HUES48 (cell line): Measurements from ENCODE around the gene AGTRAP.

Experiments
- H3K27ac ChIP-seq: one replicate; pipeline ENCODE4 v1.7.0; 2013; ENCODE audit warnings: low read depth, low read length, inconsistent platforms
- H3K27me3 ChIP-seq: 2 replicates; pipeline ENCODE4 v1.6.1; 2013; ENCODE audit warnings: mild to moderate bottlenecking, low read length; ENCODE audit not compliant: control insufficient read depth, insufficient read depth
- H3K36me3 ChIP-seq: 2 replicates; pipeline ENCODE4 v1.6.1; 2013; ENCODE audit warnings: low read length; ENCODE audit not compliant: control insufficient read depth, insufficient read depth
- H3K4me1 ChIP-seq: 2 replicates; pipeline ENCODE4 v1.6.1; 2013; ENCODE audit warnings: mild to moderate bottlenecking, low read length; ENCODE audit not compliant: control insufficient read depth, insufficient read depth
- H3K4me3 ChIP-seq: 2 replicates; pipeline ENCODE4 v1.5.1; 2013; ENCODE audit warnings: mild to moderate bottlenecking, low read depth, low read length
- H3K9ac ChIP-seq: 2 replicates; pipeline ENCODE4 v1.6.1; 2013; ENCODE audit warnings: mild to moderate bottlenecking, low read depth, low read length, moderate library complexity
- H3K9me3 ChIP-seq: 2 replicates; pipeline ENCODE4 v1.6.1; 2013; ENCODE audit warnings: low read length; ENCODE audit not compliant: control insufficient read depth, insufficient read depth

Gene AGTRAP

GRCh38 chr1:11764115-11764514 is 28.2 kb downstream of the AGTRAP start:
- no peak overlapping the region for H3K9ac ChIP-seq
- H3K27ac ChIP-seq, result no peak overlapping the region
- H3K4me1 ChIP-seq, result no peaks in the 10 kb centered on the region; the same call in 1 of the 2 replicates
- H3K4me3 ChIP-seq, result no peak overlapping the region
- no peaks in the 10 kb centered on the region for H3K36me3 ChIP-seq
- H3K27me3 ChIP-seq, result peaks cover 29% of the 10 kb centered on the region
- H3K9me3 ChIP-seq, result no peaks in the 10 kb centered on the region

- H3K27ac ChIP-seq, result no peak overlapping the region
- no peak overlapping the region for H3K9ac ChIP-seq
- H3K36me3 ChIP-seq, result no peaks in the 10 kb centered on the region
- H3K4me1 ChIP-seq, result no peaks in the 10 kb centered on the region; the same call in 1 of the 2 replicates
- H3K27me3 ChIP-seq, result peaks cover 29% of the 10 kb centered on the region
- no peak overlapping the region for H3K4me3 ChIP-seq
- no peaks in the 10 kb centered on the region for H3K9me3 ChIP-seq
Measured at GRCh38 chr1:11764519-11764918, 28.6 kb downstream of the AGTRAP start.

GRCh38 chr1:11765661-11766428 is 29.9 kb downstream of the AGTRAP start:
- no peak overlapping the region for H3K4me3 ChIP-seq
- H3K27me3 ChIP-seq, result peaks cover 20% of the 10 kb centered on the region
- H3K9ac ChIP-seq, result no peak overlapping the region
- H3K9me3 ChIP-seq, result no peaks in the 10 kb centered on the region
- H3K4me1 ChIP-seq, result no peaks in the 10 kb centered on the region; the same call in 1 of the 2 replicates
- H3K36me3 ChIP-seq, result no peaks in the 10 kb centered on the region
- no peak overlapping the region for H3K27ac ChIP-seq

GRCh38 chr1:11766429-11766776 is 30.5 kb downstream of the AGTRAP start:
- H3K27ac ChIP-seq, result no peak overlapping the region
- H3K9ac ChIP-seq, result no peak overlapping the region
- H3K36me3 ChIP-seq, result no peaks in the 10 kb centered on the region
- peaks cover 15% of the 10 kb centered on the region for H3K27me3 ChIP-seq
- no peaks in the 10 kb centered on the region for H3K9me3 ChIP-seq
- no peak overlapping the region for H3K4me3 ChIP-seq
- no peaks in the 10 kb centered on the region; the same call in 1 of the 2 replicates for H3K4me1 ChIP-seq

- Histone ChIP-seq H3K27me3 (0 out of 2 replicates have a peak, but pooled peaks cover 3% of the 10 kb centered on the region), H3K4me1 (no peaks in the 10 kb centered on the region), H3K27ac (no peak overlapping the region), H3K9ac (no peak overlapping the region), H3K4me3 (no peak overlapping the region), H3K9me3 (no peaks in the 10 kb centered on the region), H3K36me3 (no peaks in the 10 kb centered on the region)
Measured at GRCh38 chr1:11767922-11768704, 32.2 kb downstream of the AGTRAP start.

GRCh38 chr1:11768821-11769220 is 32.9 kb downstream of the AGTRAP start:
- Histone ChIP-seq H3K9ac (no peak overlapping the region), H3K36me3 (no peaks in the 10 kb centered on the region), H3K4me1 (no peaks in the 10 kb centered on the region), H3K9me3 (no peaks in the 10 kb centered on the region), H3K4me3 (no peak overlapping the region), H3K27ac (no peak overlapping the region), H3K27me3 (0 out of 2 replicates have a peak, but pooled peaks cover 1% of the 10 kb centered on the region)

GRCh38 chr1:11769274-11769673 is 33.3 kb downstream of the AGTRAP start:
- Histone ChIP-seq H3K4me3 (no peak overlapping the region), H3K9ac (no peak overlapping the region), H3K27me3 (no peaks in the 10 kb centered on the region), H3K27ac (no peak overlapping the region), H3K9me3 (no peaks in the 10 kb centered on the region), H3K4me1 (no peaks in the 10 kb centered on the region), H3K36me3 (no peaks in the 10 kb centered on the region)

- no peak overlapping the region for H3K9ac ChIP-seq
- no peaks in the 10 kb centered on the region for H3K4me1 ChIP-seq
- H3K27ac ChIP-seq, result no peak overlapping the region
- H3K27me3 ChIP-seq, result no peaks in the 10 kb centered on the region
- H3K36me3 ChIP-seq, result no peaks in the 10 kb centered on the region
- no peaks in the 10 kb centered on the region for H3K9me3 ChIP-seq
- no peak overlapping the region for H3K4me3 ChIP-seq
Measured at GRCh38 chr1:11770011-11770410, 34.1 kb downstream of the AGTRAP start.

- no peaks in the 10 kb centered on the region for H3K4me1 ChIP-seq
- no peak overlapping the region for H3K9ac ChIP-seq
- H3K4me3 ChIP-seq, result no peak overlapping the region
- no peak overlapping the region for H3K27ac ChIP-seq
- H3K9me3 ChIP-seq, result no peaks in the 10 kb centered on the region
- H3K36me3 ChIP-seq, result no peaks in the 10 kb centered on the region
- no peaks in the 10 kb centered on the region for H3K27me3 ChIP-seq
Measured at GRCh38 chr1:11771481-11772043, 35.6 kb downstream of the AGTRAP start.

- no peak overlapping the region for H3K4me3 ChIP-seq
- H3K4me1 ChIP-seq, result no peaks in the 10 kb centered on the region
- H3K9me3 ChIP-seq, result no peaks in the 10 kb centered on the region
- no peak overlapping the region for H3K9ac ChIP-seq
- no peaks in the 10 kb centered on the region for H3K36me3 ChIP-seq
- H3K27ac ChIP-seq, result no peak overlapping the region
- H3K27me3 ChIP-seq, result no peaks in the 10 kb centered on the region
Measured at GRCh38 chr1:11772458-11772857, 36.5 kb downstream of the AGTRAP start.

GRCh38 chr1:11774753-11775152 is 38.8 kb downstream of the AGTRAP start:
- H3K9me3 ChIP-seq, result no peaks in the 10 kb centered on the region
- H3K27ac ChIP-seq, result no peak overlapping the region
- no peak overlapping the region for H3K4me3 ChIP-seq
- no peak overlapping the region for H3K9ac ChIP-seq
- H3K36me3 ChIP-seq, result no peaks in the 10 kb centered on the region
- H3K27me3 ChIP-seq, result no peaks in the 10 kb centered on the region
- no peaks in the 10 kb centered on the region for H3K4me1 ChIP-seq
